NCI-H526 treated with DMSO at 0.1 percent for 48 hours (cell line): ENCODE data around the gene OSTF1.
A peak's percentile ranks its signal among the peaks of the same experiment; 100 is the strongest.

Experiments
- DNase-seq: peaks from one replicate; lab custom pipeline; 2025; lab: John Stamatoyannopoulos, UW

Gene OSTF1

GRCh38 chr9:75087824-75088645, at the start of gene OSTF1, which contains the start of gene NMRK1:
Gene OSTF1 (plus strand): TSS chr9:75088514. CDS start chr9:75088693, 179 bp downstream.
Gene NMRK1 (minus strand): TSS chr9:75088155. CDS start chr9:75083115, 5,040 bp downstream.
- peak; percentile 87 for DNase-seq

- no peak for DNase-seq
These were observed 49.3 kb upstream of the OSTF1 start for GRCh38 chr9:75039009-75039408.

- DNase-seq: no peak
These were observed 48.5 kb upstream of the OSTF1 start for GRCh38 chr9:75039801-75040200.

- no peak for DNase-seq
These were observed 47.3 kb upstream of the OSTF1 start for GRCh38 chr9:75041041-75041440.

- DNase-seq: no peak
These were observed 41.5 kb upstream of the OSTF1 start for GRCh38 chr9:75046725-75047345.

- DNase-seq: no peak
These were observed 40.8 kb upstream of the OSTF1 start for GRCh38 chr9:75047506-75047905.

- DNase-seq: no peak
These were observed 37.0 kb upstream of the OSTF1 start for GRCh38 chr9:75051285-75051684.

- no peak for DNase-seq
These were observed 34.4 kb upstream of the OSTF1 start for GRCh38 chr9:75053869-75054268.

- no peak for DNase-seq
These were observed 33.8 kb upstream of the OSTF1 start for GRCh38 chr9:75054368-75055001.

- DNase-seq: no peak
These were observed 27.1 kb upstream of the OSTF1 start for GRCh38 chr9:75061169-75061568.

- no peak for DNase-seq
These were observed 24.6 kb upstream of the OSTF1 start for GRCh38 chr9:75063556-75064305.

- no peak for DNase-seq
These were observed 23.8 kb upstream of the OSTF1 start for GRCh38 chr9:75064307-75065025.

GRCh38 chr9:75065510-75065909, 22.8 kb upstream of the OSTF1 start:
- DNase-seq: no peak

- DNase-seq: no peak
These were observed 20.4 kb upstream of the OSTF1 start for GRCh38 chr9:75067894-75068293.

- no peak for DNase-seq
These were observed 19.1 kb upstream of the OSTF1 start for GRCh38 chr9:75069171-75069570.

- DNase-seq: no peak
These were observed 16.7 kb upstream of the OSTF1 start for GRCh38 chr9:75071530-75072122.

- DNase-seq: no peak
These were observed 15.4 kb upstream of the OSTF1 start for GRCh38 chr9:75072895-75073294.

- DNase-seq: no peak
These were observed 6.7 kb upstream of the OSTF1 start for GRCh38 chr9:75081632-75082031.

- DNase-seq: no peak
These were observed 4.9 kb upstream of the OSTF1 start for GRCh38 chr9:75083188-75083970.

GRCh38 chr9:75084081-75084672, 4.1 kb upstream of the OSTF1 start:
- DNase-seq: no peak
